A549 (cell line): Measurements from ENCODE around the gene BOK.

Experiments used
- CBX8 ChIP-seq: fragments of 200-600 bp; sonication (generic); IDR thresholded peaks from 2 replicates; pipeline ENCODE4 v1.6.1; 2016
- EP300 ChIP-seq, 2 experiments: fragments of >200 bp; sonication (Bioruptor Twin); formaldehyde crosslinking; IDR thresholded peaks; 2 replicates in 1 of 2; 3 replicates in 1 of 2; pipeline ENCODE4 v1.6.1; 2016 to 2017
- GATA3 ChIP-seq: IDR thresholded peaks from 2 replicates; pipeline ENCODE4 v1.6.1; 2012; ENCODE audit warnings: borderline replicate concordance
- MAFK ChIP-seq: fragments of 450-650 bp; IDR thresholded peaks from 2 replicates; pipeline ENCODE4 v1.6.1; 2014; ENCODE audit not compliant: partially characterized antibody
- MYC ChIP-seq: IDR thresholded peaks from 2 replicates; pipeline ENCODE4 v1.6.1; 2012; ENCODE audit warnings: mild to moderate bottlenecking, inconsistent platforms, low read length, improper control_type of control experiment, borderline replicate concordance
- NFE2L2 ChIP-seq: fragments of 150-350 bp; conservative IDR thresholded peaks from 2 replicates; pipeline ENCODE4 v1.6.1; 2014; ENCODE audit warnings: low read length
- POLR2A ChIP-seq: IDR thresholded peaks from 2 replicates; pipeline ENCODE4 v1.6.1; 2012; ENCODE audit warnings: mild to moderate bottlenecking, low read length
- RARB ChIP-seq: fragments of 250-450 bp; sonication (Bioruptor Pico); IDR thresholded peaks from 2 replicates; pipeline ENCODE4 v1.8.0; 2021; ENCODE audit warnings: mild to moderate bottlenecking, moderate library complexity
- RCOR1 ChIP-seq: fragments of 150-350 bp; IDR thresholded peaks from 2 replicates; pipeline ENCODE4 v1.6.1; 2014; ENCODE audit warnings: antibody characterized with exemption, low read length, low read depth
- SMC3 ChIP-seq: fragments of >200 bp; sonication (Bioruptor Twin); formaldehyde crosslinking; IDR thresholded peaks from 3 replicates; pipeline ENCODE4 v1.6.1; 2018; ENCODE audit warnings: inconsistent platforms
- TF ChIP-seq, protein P1 (sequence below): fragments of >200 bp; sonication (Bioruptor Twin); formaldehyde crosslinking; IDR thresholded peaks from 3 replicates; pipeline ENCODE4 v1.5.1; 2016
- TF ChIP-seq, protein P2 (sequence below): fragments of 200-600 bp; sonication (generic); IDR thresholded peaks from 2 replicates; pipeline ENCODE4 v1.6.1; 2016; ENCODE audit warnings: antibody characterized with exemption, mild to moderate bottlenecking, moderate library complexity
- TF ChIP-seq, protein P3 (sequence below): fragments of 150-350 bp; IDR thresholded peaks from 2 replicates; pipeline ENCODE4 v1.6.1; 2014; ENCODE audit warnings: low read depth, mild to moderate bottlenecking, low read length
- TF ChIP-seq, protein P4 (sequence below): fragments of 250-450 bp; sonication (Bioruptor Pico); IDR thresholded peaks from 2 replicates; pipeline ENCODE4 v1.5.0; 2021; ENCODE audit warnings: mild to moderate bottlenecking, moderate library complexity, borderline replicate concordance

DNA sequence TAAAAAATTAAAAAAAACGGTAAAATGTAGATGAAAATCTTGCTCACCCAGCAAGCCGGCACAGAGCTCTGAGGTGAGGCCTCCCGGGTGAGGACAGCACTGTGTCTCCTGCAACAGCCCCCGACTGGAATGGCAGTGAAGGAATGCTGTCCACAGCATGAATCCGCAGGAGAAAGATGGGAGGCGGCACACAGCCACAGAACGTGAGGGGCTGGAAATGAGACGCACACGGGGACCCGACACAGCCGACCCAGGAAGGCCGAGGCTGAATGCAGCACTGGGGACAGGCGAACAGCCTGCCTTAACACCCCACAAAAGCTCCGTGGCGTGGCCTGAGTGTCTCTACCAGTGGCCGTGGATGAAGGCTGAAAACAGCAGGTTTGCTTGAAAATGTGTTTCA is 34.7 kb downstream of the BOK start:
- TF ChIP-seq, protein P1, sequence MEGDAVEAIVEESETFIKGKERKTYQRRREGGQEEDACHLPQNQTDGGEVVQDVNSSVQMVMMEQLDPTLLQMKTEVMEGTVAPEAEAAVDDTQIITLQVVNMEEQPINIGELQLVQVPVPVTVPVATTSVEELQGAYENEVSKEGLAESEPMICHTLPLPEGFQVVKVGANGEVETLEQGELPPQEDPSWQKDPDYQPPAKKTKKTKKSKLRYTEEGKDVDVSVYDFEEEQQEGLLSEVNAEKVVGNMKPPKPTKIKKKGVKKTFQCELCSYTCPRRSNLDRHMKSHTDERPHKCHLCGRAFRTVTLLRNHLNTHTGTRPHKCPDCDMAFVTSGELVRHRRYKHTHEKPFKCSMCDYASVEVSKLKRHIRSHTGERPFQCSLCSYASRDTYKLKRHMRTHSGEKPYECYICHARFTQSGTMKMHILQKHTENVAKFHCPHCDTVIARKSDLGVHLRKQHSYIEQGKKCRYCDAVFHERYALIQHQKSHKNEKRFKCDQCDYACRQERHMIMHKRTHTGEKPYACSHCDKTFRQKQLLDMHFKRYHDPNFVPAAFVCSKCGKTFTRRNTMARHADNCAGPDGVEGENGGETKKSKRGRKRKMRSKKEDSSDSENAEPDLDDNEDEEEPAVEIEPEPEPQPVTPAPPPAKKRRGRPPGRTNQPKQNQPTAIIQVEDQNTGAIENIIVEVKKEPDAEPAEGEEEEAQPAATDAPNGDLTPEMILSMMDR: no peak
- TF ChIP-seq EP300 (IDR thresholded peaks at IDR 0.05): no peak
- no peak for TF ChIP-seq SMC3
- no peak for TF ChIP-seq GATA3
- no peak for TF ChIP-seq MAFK
- no peak for TF ChIP-seq MYC
- TF ChIP-seq RCOR1: no peak
- no peak for TF ChIP-seq CBX8
- TF ChIP-seq NFE2L2: no peak
- TF ChIP-seq, protein P2, sequence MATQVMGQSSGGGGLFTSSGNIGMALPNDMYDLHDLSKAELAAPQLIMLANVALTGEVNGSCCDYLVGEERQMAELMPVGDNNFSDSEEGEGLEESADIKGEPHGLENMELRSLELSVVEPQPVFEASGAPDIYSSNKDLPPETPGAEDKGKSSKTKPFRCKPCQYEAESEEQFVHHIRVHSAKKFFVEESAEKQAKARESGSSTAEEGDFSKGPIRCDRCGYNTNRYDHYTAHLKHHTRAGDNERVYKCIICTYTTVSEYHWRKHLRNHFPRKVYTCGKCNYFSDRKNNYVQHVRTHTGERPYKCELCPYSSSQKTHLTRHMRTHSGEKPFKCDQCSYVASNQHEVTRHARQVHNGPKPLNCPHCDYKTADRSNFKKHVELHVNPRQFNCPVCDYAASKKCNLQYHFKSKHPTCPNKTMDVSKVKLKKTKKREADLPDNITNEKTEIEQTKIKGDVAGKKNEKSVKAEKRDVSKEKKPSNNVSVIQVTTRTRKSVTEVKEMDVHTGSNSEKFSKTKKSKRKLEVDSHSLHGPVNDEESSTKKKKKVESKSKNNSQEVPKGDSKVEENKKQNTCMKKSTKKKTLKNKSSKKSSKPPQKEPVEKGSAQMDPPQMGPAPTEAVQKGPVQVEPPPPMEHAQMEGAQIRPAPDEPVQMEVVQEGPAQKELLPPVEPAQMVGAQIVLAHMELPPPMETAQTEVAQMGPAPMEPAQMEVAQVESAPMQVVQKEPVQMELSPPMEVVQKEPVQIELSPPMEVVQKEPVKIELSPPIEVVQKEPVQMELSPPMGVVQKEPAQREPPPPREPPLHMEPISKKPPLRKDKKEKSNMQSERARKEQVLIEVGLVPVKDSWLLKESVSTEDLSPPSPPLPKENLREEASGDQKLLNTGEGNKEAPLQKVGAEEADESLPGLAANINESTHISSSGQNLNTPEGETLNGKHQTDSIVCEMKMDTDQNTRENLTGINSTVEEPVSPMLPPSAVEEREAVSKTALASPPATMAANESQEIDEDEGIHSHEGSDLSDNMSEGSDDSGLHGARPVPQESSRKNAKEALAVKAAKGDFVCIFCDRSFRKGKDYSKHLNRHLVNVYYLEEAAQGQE: no peak
- no peak for TF ChIP-seq POLR2A
- TF ChIP-seq, protein P3, sequence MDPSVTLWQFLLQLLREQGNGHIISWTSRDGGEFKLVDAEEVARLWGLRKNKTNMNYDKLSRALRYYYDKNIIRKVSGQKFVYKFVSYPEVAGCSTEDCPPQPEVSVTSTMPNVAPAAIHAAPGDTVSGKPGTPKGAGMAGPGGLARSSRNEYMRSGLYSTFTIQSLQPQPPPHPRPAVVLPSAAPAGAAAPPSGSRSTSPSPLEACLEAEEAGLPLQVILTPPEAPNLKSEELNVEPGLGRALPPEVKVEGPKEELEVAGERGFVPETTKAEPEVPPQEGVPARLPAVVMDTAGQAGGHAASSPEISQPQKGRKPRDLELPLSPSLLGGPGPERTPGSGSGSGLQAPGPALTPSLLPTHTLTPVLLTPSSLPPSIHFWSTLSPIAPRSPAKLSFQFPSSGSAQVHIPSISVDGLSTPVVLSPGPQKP: no peak
- TF ChIP-seq, protein P4, sequence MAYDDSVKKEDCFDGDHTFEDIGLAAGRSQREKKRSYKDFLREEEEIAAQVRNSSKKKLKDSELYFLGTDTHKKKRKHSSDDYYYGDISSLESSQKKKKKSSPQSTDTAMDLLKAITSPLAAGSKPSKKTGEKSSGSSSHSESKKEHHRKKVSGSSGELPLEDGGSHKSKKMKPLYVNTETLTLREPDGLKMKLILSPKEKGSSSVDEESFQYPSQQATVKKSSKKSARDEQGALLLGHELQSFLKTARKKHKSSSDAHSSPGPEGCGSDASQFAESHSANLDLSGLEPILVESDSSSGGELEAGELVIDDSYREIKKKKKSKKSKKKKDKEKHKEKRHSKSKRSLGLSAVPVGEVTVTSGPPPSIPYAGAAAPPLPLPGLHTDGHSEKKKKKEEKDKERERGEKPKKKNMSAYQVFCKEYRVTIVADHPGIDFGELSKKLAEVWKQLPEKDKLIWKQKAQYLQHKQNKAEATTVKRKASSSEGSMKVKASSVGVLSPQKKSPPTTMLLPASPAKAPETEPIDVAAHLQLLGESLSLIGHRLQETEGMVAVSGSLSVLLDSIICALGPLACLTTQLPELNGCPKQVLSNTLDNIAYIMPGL: no peak
- TF ChIP-seq RARB: no peak
